ENCODE data around the gene PDX1.

DNA sequence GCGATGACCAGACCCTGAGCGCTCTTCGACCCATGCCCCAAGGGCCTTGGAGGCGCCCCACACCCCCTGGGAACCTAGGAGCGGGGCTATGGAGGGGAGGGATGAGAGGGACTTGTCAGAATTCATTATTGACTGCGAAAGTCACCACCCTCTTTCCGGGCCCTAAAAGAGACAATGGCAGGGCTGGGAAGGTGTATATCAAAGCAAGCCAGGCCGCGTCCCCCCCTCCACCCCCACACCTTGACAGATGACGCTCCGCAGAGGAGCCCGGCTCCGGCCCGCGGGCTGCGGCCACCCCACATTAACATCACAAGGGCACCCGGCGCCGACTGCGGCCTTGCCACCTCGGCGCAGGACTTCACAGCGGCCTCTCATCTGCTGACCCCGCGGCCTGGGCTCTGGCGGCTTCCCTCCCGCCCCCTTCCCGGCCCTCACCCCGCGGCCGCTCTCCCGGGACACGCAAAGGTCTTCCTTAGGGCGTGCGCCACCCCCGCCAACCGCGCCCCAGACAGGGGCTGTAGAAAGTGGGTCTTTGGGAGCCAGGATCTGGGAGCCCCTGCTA is 46.9 kb downstream of the PDX1 start:
- TF ChIP-seq ZFX (CRISPR knock-in tag; IDR thresholded peaks at IDR 0.05) (no peak), BMI1 (IDR thresholded peaks at IDR 0.05; ENCODE audit: low read length) (no peak), RNF2 (IDR thresholded peaks at IDR 0.05) (no peak), SMC3 (conservative IDR thresholded peaks at IDR 0.05; ENCODE audit: insufficient read depth, low read depth, low read length) (no peak), TCF7L2 (IDR thresholded peaks at IDR 0.05; ENCODE audit: low read depth, low read length) (no peak), NR1H2 (CRISPR knock-in tag; IDR thresholded peaks at IDR 0.05) (no peak), NR4A1 (CRISPR knock-in tag; IDR thresholded peaks at IDR 0.05) (no peak), NR4A1 (tag; IDR thresholded peaks at IDR 0.05) (no peak)
- TF ChIP-seq, protein P1, sequence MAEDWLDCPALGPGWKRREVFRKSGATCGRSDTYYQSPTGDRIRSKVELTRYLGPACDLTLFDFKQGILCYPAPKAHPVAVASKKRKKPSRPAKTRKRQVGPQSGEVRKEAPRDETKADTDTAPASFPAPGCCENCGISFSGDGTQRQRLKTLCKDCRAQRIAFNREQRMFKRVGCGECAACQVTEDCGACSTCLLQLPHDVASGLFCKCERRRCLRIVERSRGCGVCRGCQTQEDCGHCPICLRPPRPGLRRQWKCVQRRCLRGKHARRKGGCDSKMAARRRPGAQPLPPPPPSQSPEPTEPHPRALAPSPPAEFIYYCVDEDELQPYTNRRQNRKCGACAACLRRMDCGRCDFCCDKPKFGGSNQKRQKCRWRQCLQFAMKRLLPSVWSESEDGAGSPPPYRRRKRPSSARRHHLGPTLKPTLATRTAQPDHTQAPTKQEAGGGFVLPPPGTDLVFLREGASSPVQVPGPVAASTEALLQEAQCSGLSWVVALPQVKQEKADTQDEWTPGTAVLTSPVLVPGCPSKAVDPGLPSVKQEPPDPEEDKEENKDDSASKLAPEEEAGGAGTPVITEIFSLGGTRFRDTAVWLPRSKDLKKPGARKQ (CRISPR knock-in tag; IDR thresholded peaks at IDR 0.05): no peak

Data from K562 (cell line).